Left kidney (tissue), 8 donors: ENCODE data around the gene ZNF722. TPM values are rescaled to one million over a fixed set of nuclear protein-coding genes. Genes with fewer than 3 reads are reported as not detected.
"Not testable (repeated sequence)": the region's sequence is repeated elsewhere in the genome, so short reads cannot be mapped to it uniquely, and the experiment has no call there.

Experiments
- DNase-seq: peaks from one replicate; pipeline ENCODE4 v3.0.0-alpha.2; 2013
- long read RNA-seq, 8 donors: transcript quantifications; one replicate each; lab custom pipeline, GENCODE V29; 2026
- polyA plus RNA-seq: library from polyadenylated mRNA; unstranded; fragments of 120-200 nt; gene quantifications from one replicate; pipeline ENCODE4 v1.2.1, GENCODE V29; 2013; ENCODE audit not compliant: insufficient read length

The ZNF722 gene
- polyA plus RNA-seq = not detected
- long read RNA-seq, donor 1 = 0 reads
- long read RNA-seq, donor 2 = 0 reads
- long read RNA-seq, donor 3 = 0 reads
- long read RNA-seq, donor 4 = 0 reads
- long read RNA-seq, donor 5 = 0 reads
- long read RNA-seq, donor 6 = 0 reads
- long read RNA-seq, donor 7 = 0 reads
- long read RNA-seq, donor 8 = 0 reads

DNA sequence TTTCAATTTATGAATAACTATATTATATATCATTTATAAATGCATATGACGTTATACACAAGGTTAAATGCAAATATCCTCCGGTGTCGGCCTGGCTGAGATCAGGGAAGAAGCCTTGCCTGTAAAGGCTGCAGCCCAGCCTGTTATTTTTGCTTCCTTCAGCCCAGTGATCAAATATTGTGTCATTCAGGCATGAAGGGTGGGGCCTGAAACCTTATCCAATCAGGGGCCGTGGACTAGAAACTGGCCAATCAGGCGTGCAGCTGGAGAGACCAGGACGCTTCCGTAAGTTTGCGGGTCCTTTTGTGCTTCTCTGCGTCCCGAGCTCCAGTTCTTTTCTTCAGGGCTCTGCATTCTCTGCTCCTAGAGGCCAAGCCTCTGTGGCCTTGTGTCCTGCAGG lies at the start of gene ZNF722:
TSS of gene ZNF722 (plus strand) at position 301 of the 400 bp plus-strand sequence. CDS start 113 bp downstream, outside the sequence.
- DNase-seq = no peak

DNA sequence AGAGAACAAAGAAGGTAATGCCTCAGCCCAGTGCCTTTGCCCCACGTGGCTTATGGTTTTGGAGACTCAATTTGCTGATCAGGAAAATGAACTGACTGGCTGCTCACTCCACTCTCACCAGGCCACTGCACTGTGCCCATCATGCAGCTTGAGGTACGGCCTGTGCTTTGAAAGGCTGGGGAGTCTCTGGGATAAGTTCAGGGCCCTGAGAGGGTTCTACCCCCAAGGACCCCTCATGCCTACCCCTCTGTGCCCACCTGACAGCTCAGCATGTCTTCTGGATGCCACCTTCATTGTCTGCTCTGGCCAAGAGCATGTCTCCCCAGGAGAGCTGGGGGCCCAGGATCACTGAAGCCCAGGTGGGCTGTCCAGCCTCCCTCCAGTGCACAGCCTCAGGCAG lies 45.5 kb upstream of the ZNF722 start:
- no peak for DNase-seq

DNA sequence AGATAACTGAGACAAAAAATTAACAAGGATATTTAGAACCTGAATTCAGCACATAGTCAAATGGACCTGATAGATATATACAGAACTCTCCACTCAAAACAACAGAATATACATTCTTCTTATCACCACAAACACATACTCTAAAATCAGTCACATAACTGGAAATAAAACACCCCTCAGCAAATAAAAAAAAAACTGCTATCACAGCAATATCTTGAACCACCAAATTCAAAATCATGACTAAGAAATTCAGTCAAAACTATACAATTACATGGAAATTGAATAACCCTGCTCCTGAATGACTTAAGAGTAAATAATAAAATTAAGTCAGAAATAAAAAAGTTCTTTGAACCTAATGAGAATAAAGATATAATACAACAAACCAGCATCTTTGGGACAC lies 30.0 kb upstream of the ZNF722 start:
- no peak for DNase-seq

DNA sequence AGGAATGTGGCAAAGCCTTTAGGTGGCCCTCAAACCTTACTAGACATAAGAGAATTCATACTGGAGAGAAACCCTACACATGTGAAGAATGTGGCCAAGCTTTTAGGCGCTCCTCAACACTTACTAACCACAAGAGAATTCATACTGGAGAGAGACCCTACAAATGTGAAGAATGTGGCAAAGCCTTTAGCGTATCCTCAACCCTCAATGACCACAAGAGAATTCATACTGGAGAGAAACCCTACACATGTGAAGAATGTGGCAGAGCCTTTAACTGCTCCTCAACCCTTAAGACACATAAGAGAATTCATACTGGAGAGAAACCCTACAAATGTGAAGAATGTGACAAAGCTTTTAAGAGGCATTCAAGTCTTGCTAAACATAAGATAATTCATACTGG lies 16.8 kb downstream of the ZNF722 start:
- DNase-seq = not testable (repeated sequence)

DNA sequence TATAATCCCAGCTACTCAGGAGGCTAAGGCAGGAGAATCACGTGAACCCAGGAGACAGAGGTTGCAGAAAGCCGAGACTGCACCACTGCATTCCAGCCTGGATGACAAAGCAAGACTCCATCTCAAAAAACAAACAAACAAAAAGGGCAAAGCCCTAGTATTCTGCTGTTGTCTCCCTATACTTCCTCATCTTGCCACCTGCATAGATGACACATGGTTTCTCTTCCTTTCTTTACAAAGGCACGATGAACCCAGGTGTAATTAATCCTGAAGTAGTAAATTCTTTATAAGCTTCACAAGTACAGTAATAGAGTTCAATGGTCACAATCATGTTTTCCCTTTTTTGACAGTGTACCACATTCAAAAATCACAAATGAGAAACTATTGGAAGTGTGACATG lies 36.7 kb downstream of the ZNF722 start:
- DNase-seq = no peak

DNA sequence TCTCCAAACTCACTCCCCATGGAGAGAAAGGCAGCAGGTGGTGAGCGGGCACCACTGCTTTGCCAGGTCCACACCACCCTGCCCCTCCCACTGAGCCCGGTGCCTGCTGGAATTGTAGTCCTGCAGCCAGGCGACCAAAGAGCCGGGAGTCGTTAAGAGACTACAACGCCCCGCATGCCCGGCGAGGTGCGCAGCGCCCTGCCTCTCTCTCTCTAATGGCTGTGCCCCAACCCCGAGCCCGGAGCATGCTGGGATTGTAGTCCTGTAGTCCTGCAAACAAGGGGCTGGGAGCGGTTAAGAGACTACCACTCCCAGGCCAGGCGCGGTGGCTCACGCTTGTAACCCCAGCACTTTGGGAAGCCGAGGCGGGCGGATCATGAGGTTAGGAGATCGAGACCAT lies 38.4 kb downstream of the ZNF722 start:
- no peak for DNase-seq

DNA sequence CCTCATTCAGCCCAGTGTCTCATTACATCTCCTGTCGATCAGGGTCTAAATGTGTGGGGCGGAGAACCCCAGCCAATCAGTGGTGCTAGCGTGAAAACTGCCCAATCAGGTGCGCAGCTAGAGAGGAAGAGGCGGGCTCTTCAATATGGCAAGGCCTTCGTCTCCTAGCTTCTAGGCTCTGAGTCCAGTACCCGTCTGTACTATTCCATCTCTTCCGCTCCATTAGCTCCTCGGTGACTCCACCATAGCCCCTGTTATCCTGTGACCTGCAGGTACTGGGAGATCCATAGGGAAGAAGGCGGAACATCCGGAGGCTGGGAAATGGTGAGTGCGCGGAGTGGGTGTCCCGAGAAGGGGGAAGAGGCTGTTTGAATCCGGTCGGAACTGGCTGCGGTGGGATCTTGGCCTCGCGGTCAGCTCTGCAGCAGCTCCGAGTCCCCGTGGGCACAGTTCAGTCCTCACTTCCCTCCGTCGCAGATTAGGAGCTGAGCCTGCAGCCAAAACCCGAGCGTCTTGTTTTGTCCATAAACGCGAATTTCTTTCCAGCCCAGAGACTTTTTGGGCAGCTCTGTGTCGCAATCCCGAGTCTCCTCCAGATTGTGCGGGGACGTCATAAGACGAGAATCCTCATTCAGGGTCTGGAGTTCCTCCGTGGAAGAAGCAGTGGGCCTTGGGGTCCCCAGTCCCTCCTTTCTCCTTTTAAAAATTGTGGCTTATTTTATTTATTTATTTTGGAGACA lies 46.8 kb downstream of the ZNF722 start, which contains the start of gene ZNF727:
TSS of gene ZNF727 (plus strand) at position 134 of the 740 bp plus-strand sequence. CDS start at position 322, 188 bp downstream.
- DNase-seq = peak; percentile 3

DNA sequence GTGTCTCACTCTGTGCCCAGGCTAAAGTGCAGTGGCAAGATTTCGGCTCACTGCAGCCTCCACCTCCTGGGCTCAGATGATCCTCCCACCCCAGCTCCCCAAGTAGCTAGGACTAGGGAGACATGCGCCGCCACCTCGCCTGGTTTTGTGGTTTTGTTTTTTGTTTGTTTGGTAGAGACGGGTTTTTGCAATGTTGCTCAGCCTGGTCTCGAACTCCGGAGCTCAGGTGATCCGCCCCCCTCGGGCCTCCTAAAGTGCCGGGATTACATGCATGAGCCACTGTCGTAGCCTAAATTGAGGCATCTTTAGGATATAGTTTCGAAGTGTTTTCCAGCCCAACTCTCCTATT lies 47.4 kb downstream of the ZNF722 start:
- no peak for DNase-seq

Other genes with a start within 250 kb of the ZNF722 start
- 0.32 TPM for gene ZNF727, start 46.6 kb downstream of the ZNF722 start, polyA plus RNA-seq
- not detected for gene ZNF735, start 208.4 kb downstream of the ZNF722 start, polyA plus RNA-seq
- gene ZNF679, start 229.6 kb downstream of the ZNF722 start, polyA plus RNA-seq = not detected